Measurements from ENCODE around the gene SCAP. TPM values are rescaled to one million over a fixed set of nuclear protein-coding genes. Genes with fewer than 3 reads are reported as not detected.

SCAP gene
- total RNA-seq, 1 experiment from 2014 or later = 115 TPM

- no peaks in the 10 kb centered on the region for H3K36me3 Mint-ChIP-seq
- DNase-seq (ENCODE audit: low spot score) (no peak), ATAC-seq (no peak)
- H3K4me3 Mint-ChIP-seq = no peak overlapping the region
- no peak for TF ChIP-seq ZNF317 (CRISPR knock-in tag; IDR thresholded peaks at IDR 0.05; ENCODE audit: borderline replicate concordance, low read depth)
- TF ChIP-seq RELA (CRISPR knock-in tag; IDR thresholded peaks at IDR 0.05; ENCODE audit: borderline replicate concordance) = no peak
- TF ChIP-seq NFE2L1 (CRISPR knock-in tag; IDR thresholded peaks at IDR 0.05) = no peak
- TF ChIP-seq, protein P1, sequence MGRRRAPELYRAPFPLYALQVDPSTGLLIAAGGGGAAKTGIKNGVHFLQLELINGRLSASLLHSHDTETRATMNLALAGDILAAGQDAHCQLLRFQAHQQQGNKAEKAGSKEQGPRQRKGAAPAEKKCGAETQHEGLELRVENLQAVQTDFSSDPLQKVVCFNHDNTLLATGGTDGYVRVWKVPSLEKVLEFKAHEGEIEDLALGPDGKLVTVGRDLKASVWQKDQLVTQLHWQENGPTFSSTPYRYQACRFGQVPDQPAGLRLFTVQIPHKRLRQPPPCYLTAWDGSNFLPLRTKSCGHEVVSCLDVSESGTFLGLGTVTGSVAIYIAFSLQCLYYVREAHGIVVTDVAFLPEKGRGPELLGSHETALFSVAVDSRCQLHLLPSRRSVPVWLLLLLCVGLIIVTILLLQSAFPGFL (CRISPR knock-in tag; IDR thresholded peaks at IDR 0.05; ENCODE audit: borderline replicate concordance) = no peak
- TF ChIP-seq JUN (CRISPR knock-in tag; IDR thresholded peaks at IDR 0.05) = no peak
- no peak for TF ChIP-seq GTF2I (CRISPR knock-in tag; conservative IDR thresholded peaks at IDR 0.05)
- TF ChIP-seq, protein P2, sequence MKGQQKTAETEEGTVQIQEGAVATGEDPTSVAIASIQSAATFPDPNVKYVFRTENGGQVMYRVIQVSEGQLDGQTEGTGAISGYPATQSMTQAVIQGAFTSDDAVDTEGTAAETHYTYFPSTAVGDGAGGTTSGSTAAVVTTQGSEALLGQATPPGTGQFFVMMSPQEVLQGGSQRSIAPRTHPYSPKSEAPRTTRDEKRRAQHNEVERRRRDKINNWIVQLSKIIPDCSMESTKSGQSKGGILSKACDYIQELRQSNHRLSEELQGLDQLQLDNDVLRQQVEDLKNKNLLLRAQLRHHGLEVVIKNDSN (CRISPR knock-in tag; IDR thresholded peaks at IDR 0.05) = no peak
- TF ChIP-seq CBFB (CRISPR knock-in tag; IDR thresholded peaks at IDR 0.05; ENCODE audit: low read depth) = no peak
- TF ChIP-seq ERG (CRISPR knock-in tag; IDR thresholded peaks at IDR 0.05) = no peak
- no peak for TF ChIP-seq GABPB1 (CRISPR knock-in tag; IDR thresholded peaks at IDR 0.05)
- no peak for TF ChIP-seq ETV6 (CRISPR knock-in tag; IDR thresholded peaks at IDR 0.05)
- no peak for TF ChIP-seq PRRX2 (CRISPR knock-in tag; IDR thresholded peaks at IDR 0.05)
- TF ChIP-seq CREB1 (CRISPR knock-in tag; IDR thresholded peaks at IDR 0.05) = no peak
- TF ChIP-seq, protein P3, sequence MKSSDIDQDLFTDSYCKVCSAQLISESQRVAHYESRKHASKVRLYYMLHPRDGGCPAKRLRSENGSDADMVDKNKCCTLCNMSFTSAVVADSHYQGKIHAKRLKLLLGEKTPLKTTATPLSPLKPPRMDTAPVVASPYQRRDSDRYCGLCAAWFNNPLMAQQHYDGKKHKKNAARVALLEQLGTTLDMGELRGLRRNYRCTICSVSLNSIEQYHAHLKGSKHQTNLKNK (CRISPR knock-in tag; IDR thresholded peaks at IDR 0.05) = no peak
- TF ChIP-seq, protein P4, sequence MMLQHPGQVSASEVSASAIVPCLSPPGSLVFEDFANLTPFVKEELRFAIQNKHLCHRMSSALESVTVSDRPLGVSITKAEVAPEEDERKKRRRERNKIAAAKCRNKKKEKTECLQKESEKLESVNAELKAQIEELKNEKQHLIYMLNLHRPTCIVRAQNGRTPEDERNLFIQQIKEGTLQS (CRISPR knock-in tag; conservative IDR thresholded peaks at IDR 0.05) = no peak
- no peak for TF ChIP-seq ATF6 (CRISPR knock-in tag; IDR thresholded peaks at IDR 0.05)
- H3K4me1 Mint-ChIP-seq = peaks cover 17% of the 10 kb centered on the region
- H3K27ac Mint-ChIP-seq = no peak overlapping the region; the same call in 1 of the 2 replicates
- ChIA-PET CTCF (interaction anchor here (0.7 to 1.3 kb wide), 3 partner anchors 44 to 378 kb away, joined by 3 to 4 read pairs (median 4); no protein-coding TSS in a partner anchor), POLR2A (no interaction called here)
- H3K9me3 Mint-ChIP-seq = no peaks in the 10 kb centered on the region
- no peaks in the 10 kb centered on the region; the same call in 1 of the 2 replicates for H3K27me3 Mint-ChIP-seq (ENCODE audit: low read depth)
Observed at GRCh38 chr3:47377186-47377585, 98.6 kb downstream of the SCAP start.

DNA sequence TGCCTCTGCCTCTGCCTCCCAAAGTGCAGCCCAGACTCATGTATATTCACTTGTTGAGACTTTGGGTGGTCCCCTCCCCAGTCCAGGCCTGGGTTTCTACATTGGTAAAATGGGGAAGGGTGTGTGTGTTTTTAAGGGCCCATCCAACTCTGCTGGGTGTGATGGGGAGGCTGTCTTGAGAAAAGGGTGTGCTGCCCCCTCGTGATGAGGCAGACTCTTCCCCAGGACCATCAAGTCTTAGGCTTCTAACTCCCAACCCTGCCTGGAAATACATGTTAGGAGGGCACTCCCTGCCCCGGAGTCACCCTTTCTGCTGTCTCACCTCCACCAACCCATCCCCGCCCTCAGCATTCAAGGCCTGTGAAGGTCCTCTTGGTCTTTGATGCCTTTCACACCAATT is 99.3 kb downstream of the SCAP start:
- Mint-ChIP-seq H3K36me3 (no peaks in the 10 kb centered on the region), H3K27me3 (ENCODE audit: low read depth) (no peaks in the 10 kb centered on the region; the same call in 1 of the 2 replicates), H3K9me3 (no peaks in the 10 kb centered on the region), H3K4me3 (no peak overlapping the region), H3K4me1 (peaks cover 14% of the 10 kb centered on the region), H3K27ac (no peak overlapping the region)
- DNase-seq (ENCODE audit: low spot score) (no peak), ATAC-seq (no peak)
- POLR2A ChIA-PET = no interaction called here
- CTCF ChIA-PET = interaction anchor here (0.6 to 1.2 kb wide), 3 partner anchors 45 to 126 kb away, joined by 3 to 4 read pairs (median 3); no protein-coding TSS in a partner anchor
- TF ChIP-seq JAZF1 (CRISPR knock-in tag; IDR thresholded peaks at IDR 0.05) (no peak), GTF2I (CRISPR knock-in tag; conservative IDR thresholded peaks at IDR 0.05) (no peak), MLX (CRISPR knock-in tag; IDR thresholded peaks at IDR 0.05) (no peak), ZNF425 (CRISPR knock-in tag; conservative IDR thresholded peaks at IDR 0.05) (no peak), KAT7 (CRISPR knock-in tag; IDR thresholded peaks at IDR 0.05; ENCODE audit: borderline replicate concordance) (no peak), ATF6 (CRISPR knock-in tag; IDR thresholded peaks at IDR 0.05) (no peak), ZBTB21 (CRISPR knock-in tag; IDR thresholded peaks at IDR 0.05; ENCODE audit: borderline replicate concordance) (no peak), CREM (CRISPR knock-in tag; IDR thresholded peaks at IDR 0.05) (no peak), NFYB (CRISPR knock-in tag; conservative IDR thresholded peaks at IDR 0.05; ENCODE audit: low read depth) (no peak), HMGA2 (CRISPR knock-in tag; IDR thresholded peaks at IDR 0.05) (no peak)
- TF ChIP-seq, protein P4 (CRISPR knock-in tag; conservative IDR thresholded peaks at IDR 0.05) = no peak
